ENCODE measurements around the gene SDK1. TPM values are rescaled to one million over a fixed set of nuclear protein-coding genes. Genes with fewer than 3 reads are reported as not detected.

SDK1 gene
- total RNA-seq, 4 donors from 2014 or later: 2.0 to 9.3 (median 3.8) TPM

GRCh38 chr7:3942276-3942675 is 641.2 kb downstream of the SDK1 start:
- TF ChIP-seq POLR2A (IDR thresholded peaks at IDR 0.05) (no peak), CTCF (IDR thresholded peaks at IDR 0.05) (no peak)
- Histone ChIP-seq H3K9me3 (peaks cover 0 to 10% (median 0%) of the 10 kb centered on the region in 3 donors), H3K27ac (no peak overlapping the region), H3K4me3 (no peak overlapping the region), H3K27me3 (peaks cover 0 to 3% (median 0%) of the 10 kb centered on the region in 4 donors), H3K4me1 (peaks cover 0 to 18% (median 6%) of the 10 kb centered on the region in 3 donors), H3K36me3 (no peaks in the 10 kb centered on the region)
- 80 to 85% methylated on average over 4 of the region's 4 CpGs for WGBS, 2 donors
- intact Hi-C loops (cut with DNase I): no loop called here
- no peak for DNase-seq

- WGBS, 2 donors: 53 to 84% methylated on average over 23 to 28 of the region's 30 CpGs
- intact Hi-C loops (cut with DNase I): no loop called here
- no peak for TF ChIP-seq CTCF (IDR thresholded peaks at IDR 0.05)
- TF ChIP-seq POLR2A (IDR thresholded peaks at IDR 0.05): no peak
- H3K9me3 ChIP-seq: peaks cover 0 to 10% (median 0%) of the 10 kb centered on the region in 3 donors
- H3K36me3 ChIP-seq: no peaks in the 10 kb centered on the region
- peaks cover 0 to 18% (median 6%) of the 10 kb centered on the region in 3 donors for H3K4me1 ChIP-seq
- H3K27ac ChIP-seq: peak overlapping the region in 3 of 4 donors; percentile 67 to 77 (median 71)
- peaks cover 0 to 3% (median 0%) of the 10 kb centered on the region in 4 donors for H3K27me3 ChIP-seq
- DNase-seq: no peak
- no peak overlapping the region for H3K4me3 ChIP-seq
Observed at GRCh38 chr7:3942816-3943745, 642.0 kb downstream of the SDK1 start.

DNA sequence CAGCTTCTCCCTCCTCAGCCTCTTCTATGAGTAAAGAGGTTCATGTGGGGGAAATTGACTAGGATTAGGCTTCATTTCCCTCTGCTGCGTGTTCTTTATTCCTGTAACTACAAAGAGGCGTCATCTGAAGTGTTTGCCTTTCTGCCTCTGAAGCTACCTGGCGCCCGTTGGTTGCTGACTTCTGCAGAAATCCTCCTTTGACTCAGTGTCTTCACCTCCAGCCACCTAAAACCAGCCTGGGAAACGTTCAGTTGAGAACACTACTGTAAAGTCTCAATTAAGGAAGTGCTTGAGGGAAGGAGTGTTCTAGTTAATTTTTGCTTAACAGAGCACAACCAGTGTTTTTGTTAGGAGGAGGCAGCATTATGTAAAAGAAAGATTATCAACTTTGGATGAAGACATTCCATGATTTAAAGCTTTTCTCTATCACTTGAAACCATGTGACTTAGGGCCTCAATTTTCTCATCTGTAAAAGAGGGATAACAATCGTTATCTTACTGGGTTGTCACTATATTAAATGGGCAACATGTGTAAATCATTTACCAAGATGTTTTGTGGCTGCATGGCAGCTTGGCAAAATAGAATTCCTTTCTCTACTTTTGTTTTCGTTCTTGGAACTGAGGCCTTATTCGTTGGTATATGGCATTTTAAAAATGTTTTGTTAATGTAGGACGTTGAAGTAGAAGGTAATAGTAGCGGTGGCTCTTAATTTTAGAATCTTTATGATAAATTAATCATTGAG is 642.9 kb downstream of the SDK1 start:
- WGBS, 2 donors: 50 to 63% methylated on average over 9 to 10 of the region's 10 CpGs
- peak overlapping the region in 3 of 4 donors; percentile 67 to 77 (median 71) for H3K27ac ChIP-seq
- peaks cover 0 to 10% (median 0%) of the 10 kb centered on the region in 3 donors for H3K9me3 ChIP-seq
- intact Hi-C loops (cut with DNase I): no loop called here
- DNase-seq: no peak
- no peak overlapping the region for H3K4me3 ChIP-seq
- H3K27me3 ChIP-seq: peaks cover 0 to 7% (median 0%) of the 10 kb centered on the region in 4 donors
- peaks cover 5 to 25% (median 6%) of the 10 kb centered on the region in 3 donors for H3K4me1 ChIP-seq
- no peak for TF ChIP-seq POLR2A (IDR thresholded peaks at IDR 0.05)
- no peak for TF ChIP-seq CTCF (IDR thresholded peaks at IDR 0.05)
- no peaks in the 10 kb centered on the region for H3K36me3 ChIP-seq

GRCh38 chr7:3949242-3949640 is 648.2 kb downstream of the SDK1 start:
- Histone ChIP-seq H3K9me3 (peaks cover 0 to 10% (median 0%) of the 10 kb centered on the region in 3 donors), H3K36me3 (peaks cover 0 to 6% (median 0%) of the 10 kb centered on the region in 3 donors), H3K4me3 (no peak overlapping the region), H3K27me3 (peaks cover 0 to 13% (median 0%) of the 10 kb centered on the region in 4 donors), H3K4me1 (peaks cover 0 to 15% (median 6%) of the 10 kb centered on the region in 3 donors), H3K27ac (peak overlapping the region in 1 of 4 donors; percentile 16)
- intact Hi-C loops (cut with DNase I): no loop called here
- TF ChIP-seq CTCF (IDR thresholded peaks at IDR 0.05) (no peak), POLR2A (IDR thresholded peaks at IDR 0.05) (no peak)
- DNase-seq: no peak
- 63 to 70% methylated on average over 16 of the region's 16 CpGs for WGBS, 2 donors
